HG03066 (cell line): ENCODE data around the gene RCHY1.

ENCODE experiments used
- ATAC-seq: cut with Tn5 transposase; IDR thresholded peaks from one replicate; pipeline ENCODE4 v1.9.1; 2021; ENCODE audit warnings: low read depth; ENCODE audit not compliant: unreplicated experiment

Gene RCHY1

GRCh38 chr4:75432683-75433082 lies 81.5 kb downstream of the RCHY1 start:
- ATAC-seq = no peak

DNA sequence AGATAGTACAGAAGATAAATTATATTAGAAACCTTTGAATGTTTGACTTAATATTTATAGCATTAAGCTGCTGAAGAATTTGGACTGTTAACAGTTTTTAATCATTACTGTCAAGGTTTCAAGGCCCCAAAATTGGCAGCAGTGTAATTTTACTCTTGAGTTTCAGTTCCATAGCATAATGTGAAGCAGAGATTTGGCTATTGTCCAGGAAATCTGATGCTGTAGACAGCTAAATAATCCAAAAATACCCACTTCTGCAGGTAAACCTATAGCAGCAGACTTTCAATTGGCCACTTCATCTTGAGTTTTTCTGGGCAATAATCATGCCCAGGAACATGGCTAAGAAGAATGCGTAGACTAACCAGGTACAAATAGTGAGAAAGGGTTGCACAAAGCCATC lies 85.0 kb downstream of the RCHY1 start:
- no peak for ATAC-seq
